IgD-negative memory B cell (primary cell): Measurements from ENCODE around the gene PKNOX2. TPM values are rescaled to one million over a fixed set of nuclear protein-coding genes. Genes with fewer than 3 reads are reported as not detected.

Source experiments
- H3K27ac Mint-ChIP-seq, 3 donors: one replicate each; pipeline ENCODE4 v1.8.0; 2020 to 2022; ENCODE audit warnings: mild to moderate bottlenecking in 3 of 3, mixed read lengths in 3 of 3, moderate library complexity in 1 of 3
- H3K27me3 Mint-ChIP-seq: one replicate; pipeline ENCODE4 v1.8.0; 2021; ENCODE audit warnings: mixed read lengths
- H3K36me3 Mint-ChIP-seq: one replicate; pipeline ENCODE4 v1.8.0; 2020; ENCODE audit warnings: mild to moderate bottlenecking, mixed read lengths
- H3K4me1 Mint-ChIP-seq, 3 donors: one replicate each; pipeline ENCODE4 v1.8.0; 2020 to 2022; ENCODE audit warnings: mixed read lengths in 3 of 3, mild to moderate bottlenecking in 1 of 3
- H3K4me3 Mint-ChIP-seq, 4 donors: one replicate each; pipeline ENCODE4 v1.8.0; 2020 to 2022; ENCODE audit warnings: mild to moderate bottlenecking in 4 of 4, mixed read lengths in 4 of 4, moderate library complexity in 3 of 4
- H3K9me3 Mint-ChIP-seq, 3 donors: one replicate each; pipeline ENCODE4 v1.8.0; 2020 to 2021; ENCODE audit warnings: mixed read lengths in 3 of 3, mild to moderate bottlenecking in 1 of 3
- polyA plus RNA-seq: library from polyadenylated mRNA; unstranded; fragments of 300-500 nt; fragmentation: Illumina TruSeq; gene quantifications from one replicate; pipeline ENCODE4 v1.2.3, GENCODE V29; 2021

Gene PKNOX2
- not detected for polyA plus RNA-seq

DNA sequence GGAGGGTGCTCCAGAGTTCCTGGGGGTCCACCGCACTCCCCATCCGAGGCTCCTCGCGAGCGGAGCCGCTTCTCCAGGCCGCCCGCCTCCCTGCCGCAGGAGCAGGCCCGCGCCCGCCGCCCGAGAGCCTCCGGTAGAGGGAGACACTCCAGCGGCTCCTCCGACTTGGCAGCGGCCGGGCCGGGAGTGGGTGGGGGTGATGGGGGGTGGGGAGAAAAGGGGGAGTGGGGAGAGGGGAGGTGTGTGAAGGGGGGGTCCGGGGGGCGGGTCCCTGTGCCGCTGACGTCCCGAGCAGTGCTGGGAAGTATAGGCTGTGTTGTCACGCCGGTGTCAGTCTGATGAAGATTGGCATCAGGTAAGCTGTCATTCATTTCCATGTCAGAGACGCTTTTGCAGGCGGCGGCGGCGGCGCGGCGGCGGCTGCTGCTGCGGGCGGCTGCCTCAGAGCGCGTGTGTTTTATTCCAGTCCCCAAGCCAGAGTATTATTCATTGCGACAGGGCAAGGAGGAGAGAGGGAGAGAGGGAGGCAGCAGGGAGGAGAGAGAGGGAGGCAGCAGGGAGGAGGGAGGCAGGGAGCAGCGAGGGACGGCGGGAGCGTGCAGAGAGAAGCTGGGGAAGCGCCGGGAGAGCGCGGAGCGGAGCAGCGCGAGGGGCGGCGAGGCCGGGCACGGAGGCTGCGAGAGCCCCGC lies at the start of gene PKNOX2:
PKNOX2 (plus strand) TSS at position 330 of the 689 bp plus-strand sequence. CDS start 186,555 bp downstream, outside the sequence.
- Mint-ChIP-seq H3K4me1 (peaks cover 8 to 9% (median 8%) of the 10 kb centered on the region in 3 donors), H3K4me3 (peak within 1 kb of the TSS; percentile 90 to 98 (median 93)), H3K36me3 (peaks cover 2% of the 10 kb centered on the region), H3K9me3 (no peaks in the 10 kb centered on the region), H3K27me3 (peaks cover 42% of the 10 kb centered on the region), H3K27ac (peak within 1 kb of the TSS in 1 of 3 donors; percentile 19)

GRCh38 chr11:125117429-125117828 lies 47.1 kb upstream of the PKNOX2 start:
- Mint-ChIP-seq H3K4me3 (no peak overlapping the region), H3K27ac (no peak overlapping the region), H3K4me1 (no peaks in the 10 kb centered on the region), H3K27me3 (peaks cover 30% of the 10 kb centered on the region), H3K9me3 (peaks cover 0 to 2% (median 0%) of the 10 kb centered on the region in 3 donors), H3K36me3 (no peaks in the 10 kb centered on the region)

GRCh38 chr11:125123194-125123946 lies 41.2 kb upstream of the PKNOX2 start:
- H3K9me3 Mint-ChIP-seq: peaks cover 0 to 2% (median 0%) of the 10 kb centered on the region in 3 donors
- no peak overlapping the region for H3K4me3 Mint-ChIP-seq
- H3K4me1 Mint-ChIP-seq: peaks cover 5 to 11% (median 8%) of the 10 kb centered on the region in 3 donors
- no peak overlapping the region for H3K27ac Mint-ChIP-seq
- peaks cover 23% of the 10 kb centered on the region for H3K27me3 Mint-ChIP-seq
- H3K36me3 Mint-ChIP-seq: no peaks in the 10 kb centered on the region

GRCh38 chr11:125123947-125124617 lies 40.5 kb upstream of the PKNOX2 start:
- H3K9me3 Mint-ChIP-seq: peaks cover 0 to 2% (median 0%) of the 10 kb centered on the region in 3 donors
- no peaks in the 10 kb centered on the region for H3K36me3 Mint-ChIP-seq
- no peak overlapping the region for H3K27ac Mint-ChIP-seq
- peaks cover 5 to 11% (median 8%) of the 10 kb centered on the region in 3 donors for H3K4me1 Mint-ChIP-seq
- peaks cover 19% of the 10 kb centered on the region for H3K27me3 Mint-ChIP-seq
- H3K4me3 Mint-ChIP-seq: peak overlapping the region in 3 of 4 donors; percentile 16 to 85 (median 43)

DNA sequence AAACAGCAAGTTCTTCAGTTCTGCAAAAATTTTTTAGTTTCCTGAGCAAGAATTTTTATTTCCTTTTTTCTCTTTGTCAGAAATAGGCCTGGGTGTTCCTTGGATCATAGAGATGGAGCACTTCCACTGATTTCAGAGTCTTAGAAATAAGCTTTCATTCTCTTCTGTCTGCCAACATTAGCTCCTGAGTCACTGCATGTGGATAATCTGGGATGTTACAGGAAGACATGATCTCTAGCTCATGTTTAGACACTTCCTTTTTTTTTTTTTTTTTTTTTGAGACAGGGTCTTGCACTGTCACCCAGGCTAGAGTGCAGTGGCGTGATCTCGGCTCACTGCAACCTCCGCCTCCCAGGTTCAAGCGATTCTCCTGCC lies 39.9 kb upstream of the PKNOX2 start:
- H3K4me1 Mint-ChIP-seq: peaks cover 5 to 11% (median 8%) of the 10 kb centered on the region in 3 donors
- no peaks in the 10 kb centered on the region for H3K36me3 Mint-ChIP-seq
- no peak overlapping the region for H3K27ac Mint-ChIP-seq
- H3K4me3 Mint-ChIP-seq: peak overlapping the region in 2 of 4 donors; percentile 43 to 85
- peaks cover 22% of the 10 kb centered on the region for H3K27me3 Mint-ChIP-seq
- H3K9me3 Mint-ChIP-seq: peaks cover 0 to 2% (median 0%) of the 10 kb centered on the region in 3 donors

DNA sequence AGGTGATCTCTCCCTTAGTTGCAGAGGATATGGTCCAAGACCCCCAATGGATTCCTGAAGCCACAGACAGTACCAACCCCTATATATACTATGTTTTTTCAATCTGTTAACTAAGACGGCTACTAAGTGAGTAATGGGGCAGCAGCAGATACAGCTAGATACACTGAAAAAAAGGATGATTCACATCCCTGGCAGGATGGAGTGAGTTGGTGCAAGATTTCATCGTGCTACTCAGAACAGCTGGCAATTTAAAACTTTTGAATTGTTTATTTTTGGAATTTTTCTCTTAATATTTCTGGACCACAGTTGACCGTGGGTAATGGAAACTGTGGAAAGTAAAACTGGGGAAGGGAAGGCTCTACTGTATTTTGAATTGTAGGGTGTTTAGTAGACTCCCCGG lies 36.1 kb upstream of the PKNOX2 start:
- Mint-ChIP-seq H3K27me3 (peaks cover 29% of the 10 kb centered on the region), H3K4me1 (peaks cover 5 to 11% (median 8%) of the 10 kb centered on the region in 3 donors)

DNA sequence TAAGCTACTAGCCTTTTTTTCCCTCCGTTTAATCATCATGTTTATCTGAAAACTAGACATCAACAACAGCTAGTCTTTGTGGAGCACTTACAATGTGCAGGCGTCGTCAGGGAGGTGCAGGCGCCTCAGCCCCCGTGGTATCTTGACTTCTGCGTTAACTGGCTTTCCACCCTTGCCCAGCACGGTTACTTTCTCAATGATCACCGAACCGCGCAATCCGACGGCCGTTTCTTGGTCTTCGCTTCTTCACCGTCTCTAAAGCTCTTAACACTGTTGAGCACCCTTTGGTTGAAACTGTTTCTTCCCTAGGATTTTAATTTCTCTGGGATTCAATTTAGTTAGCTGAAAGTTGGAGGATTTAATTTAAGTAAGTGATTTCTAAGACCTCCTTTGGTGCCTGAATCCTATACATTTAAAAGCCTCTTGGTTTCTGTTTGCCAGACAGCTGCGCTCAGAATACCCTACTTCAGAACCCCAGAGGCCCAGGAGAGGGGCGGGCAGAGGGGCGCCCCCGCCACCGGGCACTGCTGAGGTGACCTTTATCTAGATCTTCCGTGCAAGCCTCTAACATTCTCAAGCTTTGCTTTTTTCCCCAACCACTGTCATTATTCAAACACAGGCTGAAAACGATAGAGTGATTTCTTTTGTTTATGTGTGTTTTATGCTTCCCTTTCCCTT lies 35.1 kb upstream of the PKNOX2 start:
- peaks cover 3% of the 10 kb centered on the region for H3K36me3 Mint-ChIP-seq
- no peak overlapping the region for H3K27ac Mint-ChIP-seq
- peaks cover 0 to 5% (median under 1%) of the 10 kb centered on the region in 3 donors for H3K4me1 Mint-ChIP-seq
- H3K9me3 Mint-ChIP-seq: no peaks in the 10 kb centered on the region
- no peak overlapping the region for H3K4me3 Mint-ChIP-seq
- peaks cover 29% of the 10 kb centered on the region for H3K27me3 Mint-ChIP-seq

More for the DNA sequence above, 36.1 kb upstream of the PKNOX2 start:
- Mint-ChIP-seq H3K9me3 (no peaks in the 10 kb centered on the region), H3K36me3 (peaks cover 3% of the 10 kb centered on the region), H3K27ac (no peak overlapping the region), H3K4me3 (no peak overlapping the region)

DNA sequence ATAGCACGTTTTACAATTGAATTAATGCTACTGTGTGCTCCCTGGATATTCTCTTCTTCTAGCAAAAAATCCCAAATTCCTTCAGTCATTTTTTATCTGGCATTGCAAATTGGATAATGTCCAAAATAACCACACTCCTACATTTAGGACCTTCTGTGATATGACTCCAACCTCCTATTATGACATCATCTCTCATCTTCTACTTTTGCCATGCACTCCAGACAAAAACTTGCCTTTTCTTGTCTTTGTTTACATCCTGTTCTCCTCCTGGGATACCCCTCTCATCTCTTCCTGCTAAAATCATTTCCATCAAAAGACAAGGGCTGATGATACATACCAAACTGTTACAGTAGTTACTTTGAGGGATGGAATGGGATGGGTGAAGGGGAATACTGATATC lies 32.5 kb upstream of the PKNOX2 start:
- Mint-ChIP-seq H3K4me1 (no peaks in the 10 kb centered on the region), H3K9me3 (no peaks in the 10 kb centered on the region), H3K4me3 (no peak overlapping the region), H3K36me3 (peaks cover 3% of the 10 kb centered on the region), H3K27ac (no peak overlapping the region), H3K27me3 (peaks cover 30% of the 10 kb centered on the region)

GRCh38 chr11:125132596-125132995 lies 32.0 kb upstream of the PKNOX2 start:
- H3K4me1 Mint-ChIP-seq: no peaks in the 10 kb centered on the region
- peaks cover 27% of the 10 kb centered on the region for H3K27me3 Mint-ChIP-seq
- no peak overlapping the region for H3K27ac Mint-ChIP-seq
- H3K36me3 Mint-ChIP-seq: peaks cover 3% of the 10 kb centered on the region
- no peaks in the 10 kb centered on the region for H3K9me3 Mint-ChIP-seq
- H3K4me3 Mint-ChIP-seq: no peak overlapping the region

DNA sequence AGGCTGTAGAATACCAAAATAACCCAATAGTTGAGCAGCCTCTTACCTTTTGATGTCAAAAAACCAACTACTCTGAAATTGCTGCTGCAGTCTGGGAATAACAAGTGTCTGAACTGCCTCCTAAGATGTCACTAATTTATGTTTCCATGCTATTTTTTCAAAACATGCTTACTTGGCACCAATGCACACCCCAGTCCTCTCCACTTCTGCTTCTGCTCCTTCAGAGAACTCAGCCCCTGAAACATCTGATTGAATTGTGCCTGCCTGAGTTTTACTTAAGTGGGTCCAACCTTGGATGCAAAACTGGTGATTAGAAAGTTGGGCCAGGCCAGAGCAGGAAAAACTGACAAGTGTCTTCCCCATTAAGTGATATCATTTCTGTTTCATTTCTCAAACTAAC lies 28.6 kb upstream of the PKNOX2 start:
- peaks cover 3% of the 10 kb centered on the region for H3K36me3 Mint-ChIP-seq
- H3K27ac Mint-ChIP-seq: no peak overlapping the region
- peaks cover 26% of the 10 kb centered on the region for H3K27me3 Mint-ChIP-seq
- no peak overlapping the region for H3K4me3 Mint-ChIP-seq
- H3K4me1 Mint-ChIP-seq: no peaks in the 10 kb centered on the region
- no peaks in the 10 kb centered on the region for H3K9me3 Mint-ChIP-seq

GRCh38 chr11:125138966-125139365 lies 25.6 kb upstream of the PKNOX2 start:
- no peak overlapping the region for H3K27ac Mint-ChIP-seq
- H3K9me3 Mint-ChIP-seq: no peaks in the 10 kb centered on the region
- peaks cover 23% of the 10 kb centered on the region for H3K27me3 Mint-ChIP-seq
- no peak overlapping the region for H3K4me3 Mint-ChIP-seq
- no peaks in the 10 kb centered on the region for H3K36me3 Mint-ChIP-seq
- H3K4me1 Mint-ChIP-seq: peaks cover 0 to 4% (median 3%) of the 10 kb centered on the region in 3 donors

DNA sequence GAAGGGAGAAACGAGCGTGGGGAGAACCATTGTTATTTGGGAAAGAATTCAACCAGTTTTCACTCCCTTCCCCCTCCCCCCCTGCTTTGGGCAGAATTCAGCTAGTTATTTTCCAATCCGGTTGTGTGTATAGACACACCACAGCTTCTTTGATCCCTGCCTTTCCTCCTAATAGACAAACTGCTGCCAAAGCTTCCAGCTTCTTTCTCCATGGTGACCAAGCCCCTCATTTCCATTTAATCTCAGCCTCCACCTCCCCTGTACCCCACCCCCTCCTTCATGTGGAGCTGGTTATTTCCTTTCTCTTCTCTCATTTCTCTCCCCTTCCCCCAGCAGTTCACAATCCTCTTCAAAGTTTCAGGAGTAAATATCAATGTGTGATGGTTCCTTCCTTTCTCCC lies 24.8 kb upstream of the PKNOX2 start:
- Mint-ChIP-seq H3K36me3 (peaks cover 1% of the 10 kb centered on the region), H3K27ac (no peak overlapping the region), H3K27me3 (peaks cover 25% of the 10 kb centered on the region), H3K4me3 (no peak overlapping the region), H3K4me1 (peaks cover 0 to 4% (median 3%) of the 10 kb centered on the region in 3 donors), H3K9me3 (no peaks in the 10 kb centered on the region)

DNA sequence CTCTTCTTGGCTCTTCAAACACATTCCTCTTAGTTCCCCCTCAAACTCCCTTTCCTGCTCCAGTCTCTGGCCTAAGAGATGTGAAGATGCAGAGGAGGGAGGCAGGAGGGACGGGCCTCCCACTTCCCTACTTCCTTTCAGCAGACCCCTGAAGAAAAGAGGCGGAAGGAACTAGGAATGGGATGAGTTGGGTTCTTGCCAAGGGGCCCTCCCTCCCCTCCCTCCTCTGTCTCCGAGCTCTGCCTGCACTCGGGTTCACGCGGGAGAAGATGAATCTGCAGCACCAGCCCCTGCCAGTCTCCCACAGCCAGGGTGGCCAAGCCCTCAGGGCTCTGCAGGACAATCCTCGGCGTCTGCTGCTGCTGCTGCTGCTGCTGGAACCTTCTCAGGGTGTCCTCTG lies 24.3 kb upstream of the PKNOX2 start:
- Mint-ChIP-seq H3K27me3 (peaks cover 24% of the 10 kb centered on the region), H3K9me3 (no peaks in the 10 kb centered on the region), H3K36me3 (peaks cover 1% of the 10 kb centered on the region), H3K27ac (no peak overlapping the region), H3K4me3 (no peak overlapping the region), H3K4me1 (peaks cover 0 to 4% (median 3%) of the 10 kb centered on the region in 3 donors)

DNA sequence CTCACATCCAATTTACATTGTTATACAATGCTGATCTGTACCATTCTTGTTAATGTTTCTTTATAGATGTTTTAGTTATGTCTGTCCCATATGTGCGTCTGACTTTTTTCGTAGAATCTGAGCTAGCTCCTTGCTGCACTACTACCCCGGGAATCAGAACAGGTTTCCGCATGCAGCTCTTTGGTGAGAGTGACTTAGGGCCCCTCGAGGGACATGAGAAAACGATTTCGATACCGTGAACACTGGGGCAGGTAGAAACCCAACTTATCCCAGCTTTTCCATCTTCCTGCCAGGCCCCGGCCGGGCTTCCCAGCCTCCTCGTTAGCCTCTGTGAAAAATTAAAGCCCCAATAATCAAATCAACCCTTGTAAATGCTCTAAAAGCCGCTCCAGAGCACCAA lies 23.4 kb upstream of the PKNOX2 start:
- peaks cover 0 to 4% (median 3%) of the 10 kb centered on the region in 3 donors for H3K4me1 Mint-ChIP-seq
- peaks cover 1% of the 10 kb centered on the region for H3K36me3 Mint-ChIP-seq
- no peak overlapping the region for H3K27ac Mint-ChIP-seq
- H3K4me3 Mint-ChIP-seq: no peak overlapping the region
- H3K27me3 Mint-ChIP-seq: peaks cover 26% of the 10 kb centered on the region
- no peaks in the 10 kb centered on the region for H3K9me3 Mint-ChIP-seq
